Cardiac fibroblast (primary cell): ENCODE results near the gene IL1F10.

ENCODE experiments used
- DNase-seq, 2 donors: peaks; one replicate each; pipeline versions ENCODE4 v3.0.0 to v3.0.0-alpha.2; 2010; ENCODE audit warnings: low read depth in 2 of 2
- H3K4me3 ChIP-seq, 2 donors: replicated peaks in 1 of 2; 1 replicate in 1 of 2; 2 replicates in 1 of 2; pipeline ENCODE4 v1.5.1; 2011; ENCODE audit warnings: low read depth in 2 of 2, low read length in 2 of 2, mild to moderate bottlenecking in 2 of 2, moderate library complexity in 1 of 2
- CTCF ChIP-seq: IDR thresholded peaks from one replicate; pipeline ENCODE4 v1.5.1; 2011; ENCODE audit warnings: low read depth, mild to moderate bottlenecking, low read length, inconsistent platforms

IL1F10 gene

GRCh38 chr2:113061896-113062770 lies 5.6 kb upstream of the IL1F10 start:
- TF ChIP-seq CTCF: no peak
- DNase-seq: no peak

GRCh38 chr2:113064281-113064680 lies 3.5 kb upstream of the IL1F10 start:
- no peak for TF ChIP-seq CTCF
- no peak overlapping the region for H3K4me3 ChIP-seq
- no peak for DNase-seq

More at GRCh38 chr2:113061896-113062770, 5.6 kb upstream of the IL1F10 start:
- H3K4me3 ChIP-seq: no peak overlapping the region

GRCh38 chr2:113064898-113065297 lies 2.9 kb upstream of the IL1F10 start:
- no peak overlapping the region for H3K4me3 ChIP-seq
- TF ChIP-seq CTCF: no peak
- no peak for DNase-seq

GRCh38 chr2:113068249-113068648 lies 479 bp downstream of the IL1F10 start:
- no peak for DNase-seq
- no peak for TF ChIP-seq CTCF
- H3K4me3 ChIP-seq: no peak overlapping the region

- no peak overlapping the region for H3K4me3 ChIP-seq
- TF ChIP-seq CTCF: no peak
- no peak for DNase-seq
Observed at GRCh38 chr2:113068706-113069485, 1.1 kb downstream of the IL1F10 start.

GRCh38 chr2:113069676-113070605 lies 2.2 kb downstream of the IL1F10 start:
- no peak for TF ChIP-seq CTCF
- H3K4me3 ChIP-seq: no peak overlapping the region
- DNase-seq: no peak
